ENCODE data around the gene RFPL1.

RFPL1 gene

GRCh38 chr22:29479417-29480261 lies 41.3 kb downstream of the RFPL1 start, which contains the start of gene NEFH:
TSS of gene NEFH (plus strand) at chr22:29480218. CDS start at chr22:29480263, 45 bp downstream.
- no peak within 1 kb of the TSS for H3K27ac ChIP-seq
- TF ChIP-seq ZFX (IDR thresholded peaks at IDR 0.05) (no peak), CTCF (conservative IDR thresholded peaks at IDR 0.05) (no peak)

- TF ChIP-seq ZFX (IDR thresholded peaks at IDR 0.05) (no peak), CTCF (conservative IDR thresholded peaks at IDR 0.05) (no peak)
- no peak overlapping the region for H3K27ac ChIP-seq
These were observed 41.8 kb downstream of the RFPL1 start for GRCh38 chr22:29480262-29480511.

GRCh38 chr22:29480512-29481264 lies 42.3 kb downstream of the RFPL1 start:
- no peak overlapping the region for H3K27ac ChIP-seq
- TF ChIP-seq CTCF (conservative IDR thresholded peaks at IDR 0.05) (no peak), ZFX (IDR thresholded peaks at IDR 0.05) (no peak)

GRCh38 chr22:29481265-29482000 lies 43.0 kb downstream of the RFPL1 start:
- TF ChIP-seq ZFX (IDR thresholded peaks at IDR 0.05) (no peak), CTCF (conservative IDR thresholded peaks at IDR 0.05) (no peak)
- H3K27ac ChIP-seq, result no peak overlapping the region

- H3K27ac ChIP-seq, result no peak overlapping the region
- TF ChIP-seq ZFX (IDR thresholded peaks at IDR 0.05), result no peak
- TF ChIP-seq CTCF (conservative IDR thresholded peaks at IDR 0.05), result no peak
These were observed 43.9 kb downstream of the RFPL1 start for GRCh38 chr22:29482253-29482652.

GRCh38 chr22:29482726-29483125 lies 44.3 kb downstream of the RFPL1 start:
- H3K27ac ChIP-seq, result no peak overlapping the region
- TF ChIP-seq ZFX (IDR thresholded peaks at IDR 0.05) (no peak), CTCF (conservative IDR thresholded peaks at IDR 0.05) (no peak)

GRCh38 chr22:29483254-29483653 lies 44.9 kb downstream of the RFPL1 start:
- TF ChIP-seq ZFX (IDR thresholded peaks at IDR 0.05) (no peak), CTCF (conservative IDR thresholded peaks at IDR 0.05) (no peak)
- no peak overlapping the region for H3K27ac ChIP-seq

All from C4-2B (cell line).